GM12878 (cell line): ENCODE data around the gene TNFAIP8L3.

Experiments
- EZH2 ChIP-seq: IDR thresholded peaks from 2 replicates; pipeline ENCODE4 v1.6.1; 2012; ENCODE audit warnings: low read depth, mild to moderate bottlenecking, control low read depth, inconsistent platforms, low read length, borderline replicate concordance; ENCODE audit not compliant: control insufficient read depth
- REST ChIP-seq: IDR thresholded peaks from 2 replicates; pipeline ENCODE4 v1.6.1; 2012; ENCODE audit warnings: mild to moderate bottlenecking, low read depth, low read length

- TF ChIP-seq EZH2 (no peak), REST (no peak)
Observed at GRCh38 chr15:51132384-51133139, 37.9 kb upstream of the TNFAIP8L3 start.
